Measurements from ENCODE around the gene PRDM11. TPM values are rescaled to one million over a fixed set of nuclear protein-coding genes. Genes with fewer than 3 reads are reported as not detected.

The PRDM11 gene
- total RNA-seq, 1 experiment from 2014 or later = 4.0 TPM

GRCh38 chr11:45154276-45154675, 7.8 kb downstream of the PRDM11 start:
- BruUV-seq (replicated peaks) = no TSS peak
- Mint-ChIP-seq H3K27me3 (ENCODE audit: insufficient read depth, unreplicated experiment) (no peaks in the 10 kb centered on the region), H3K4me3 (ENCODE audit: unreplicated experiment) (no peak overlapping the region), H3K4me1 (ENCODE audit: insufficient read depth, unreplicated experiment) (peaks cover 13% of the 10 kb centered on the region), H3K36me3 (ENCODE audit: insufficient read depth, unreplicated experiment) (no peaks in the 10 kb centered on the region), H3K27ac (ENCODE audit: low read depth, unreplicated experiment) (no peak overlapping the region), H3K9me3 (ENCODE audit: unreplicated experiment) (no peaks in the 10 kb centered on the region)
- ChIA-PET POLR2A (interaction anchor here (1.2 kb wide), 1 partner anchor 9 kb away, joined by 3 read pairs; no protein-coding TSS in a partner anchor), CTCF (interaction anchor here (1.1 kb wide), 1 partner anchor 51 kb away, joined by 3 read pairs; no protein-coding TSS in a partner anchor)
- intact Hi-C loops (cut with micrococcal nuclease) = no loop called here
- TF ChIP-seq, protein P1, sequence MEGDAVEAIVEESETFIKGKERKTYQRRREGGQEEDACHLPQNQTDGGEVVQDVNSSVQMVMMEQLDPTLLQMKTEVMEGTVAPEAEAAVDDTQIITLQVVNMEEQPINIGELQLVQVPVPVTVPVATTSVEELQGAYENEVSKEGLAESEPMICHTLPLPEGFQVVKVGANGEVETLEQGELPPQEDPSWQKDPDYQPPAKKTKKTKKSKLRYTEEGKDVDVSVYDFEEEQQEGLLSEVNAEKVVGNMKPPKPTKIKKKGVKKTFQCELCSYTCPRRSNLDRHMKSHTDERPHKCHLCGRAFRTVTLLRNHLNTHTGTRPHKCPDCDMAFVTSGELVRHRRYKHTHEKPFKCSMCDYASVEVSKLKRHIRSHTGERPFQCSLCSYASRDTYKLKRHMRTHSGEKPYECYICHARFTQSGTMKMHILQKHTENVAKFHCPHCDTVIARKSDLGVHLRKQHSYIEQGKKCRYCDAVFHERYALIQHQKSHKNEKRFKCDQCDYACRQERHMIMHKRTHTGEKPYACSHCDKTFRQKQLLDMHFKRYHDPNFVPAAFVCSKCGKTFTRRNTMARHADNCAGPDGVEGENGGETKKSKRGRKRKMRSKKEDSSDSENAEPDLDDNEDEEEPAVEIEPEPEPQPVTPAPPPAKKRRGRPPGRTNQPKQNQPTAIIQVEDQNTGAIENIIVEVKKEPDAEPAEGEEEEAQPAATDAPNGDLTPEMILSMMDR (IDR thresholded peaks at IDR 0.05; ENCODE audit: unreplicated experiment) = no peak
- DNase-seq (ENCODE audit: unreplicated experiment) = no peak

- no peak overlapping the region for H3K4me3 Mint-ChIP-seq (ENCODE audit: unreplicated experiment)
- no peaks in the 10 kb centered on the region for H3K27me3 Mint-ChIP-seq (ENCODE audit: insufficient read depth, unreplicated experiment)
- TF ChIP-seq, protein P1 (IDR thresholded peaks at IDR 0.05; ENCODE audit: unreplicated experiment) = no peak
- CTCF ChIA-PET = interaction anchor here (0.6 to 1.1 kb wide), 2 partner anchors 52 to 176 kb away, joined by 3 read pairs; no protein-coding TSS in a partner anchor
- no peaks in the 10 kb centered on the region for H3K36me3 Mint-ChIP-seq (ENCODE audit: insufficient read depth, unreplicated experiment)
- peaks cover 13% of the 10 kb centered on the region for H3K4me1 Mint-ChIP-seq (ENCODE audit: insufficient read depth, unreplicated experiment)
- intact Hi-C loops (cut with micrococcal nuclease) = no loop called here
- H3K27ac Mint-ChIP-seq (ENCODE audit: low read depth, unreplicated experiment) = no peak overlapping the region
- no peaks in the 10 kb centered on the region for H3K9me3 Mint-ChIP-seq (ENCODE audit: unreplicated experiment)
- BruUV-seq (replicated peaks) = no TSS peak
- no peak for DNase-seq (ENCODE audit: unreplicated experiment)
- POLR2A ChIA-PET = no interaction called here
Observed at GRCh38 chr11:45155058-45155551, 8.7 kb downstream of the PRDM11 start.

- TF ChIP-seq, protein P1 (IDR thresholded peaks at IDR 0.05; ENCODE audit: unreplicated experiment) = no peak
- BruUV-seq (replicated peaks) = no TSS peak
- POLR2A ChIA-PET = no interaction called here
- DNase-seq (ENCODE audit: unreplicated experiment) = no peak
- no peaks in the 10 kb centered on the region for H3K36me3 Mint-ChIP-seq (ENCODE audit: insufficient read depth, unreplicated experiment)
- CTCF ChIA-PET = interaction anchor here (0.7 kb wide), 1 partner anchor 119 kb away, joined by 3 read pairs; no protein-coding TSS in a partner anchor
- peaks cover 13% of the 10 kb centered on the region for H3K4me1 Mint-ChIP-seq (ENCODE audit: insufficient read depth, unreplicated experiment)
- no peaks in the 10 kb centered on the region for H3K9me3 Mint-ChIP-seq (ENCODE audit: unreplicated experiment)
- no peaks in the 10 kb centered on the region for H3K27me3 Mint-ChIP-seq (ENCODE audit: insufficient read depth, unreplicated experiment)
- intact Hi-C loops (cut with micrococcal nuclease) = no loop called here
- no peak overlapping the region for H3K27ac Mint-ChIP-seq (ENCODE audit: low read depth, unreplicated experiment)
- H3K4me3 Mint-ChIP-seq (ENCODE audit: unreplicated experiment) = no peak overlapping the region
Observed at GRCh38 chr11:45155627-45156180, 9.3 kb downstream of the PRDM11 start.

- no peaks in the 10 kb centered on the region for H3K27me3 Mint-ChIP-seq (ENCODE audit: insufficient read depth, unreplicated experiment)
- intact Hi-C loops (cut with micrococcal nuclease) = no loop called here
- no TSS peak for BruUV-seq (replicated peaks)
- H3K9me3 Mint-ChIP-seq (ENCODE audit: unreplicated experiment) = no peaks in the 10 kb centered on the region
- peaks cover 13% of the 10 kb centered on the region for H3K4me1 Mint-ChIP-seq (ENCODE audit: insufficient read depth, unreplicated experiment)
- ChIA-PET CTCF (interaction anchor here (0.7 kb wide), 1 partner anchor 118 kb away, joined by 3 read pairs; no protein-coding TSS in a partner anchor), POLR2A (no interaction called here)
- no peaks in the 10 kb centered on the region for H3K36me3 Mint-ChIP-seq (ENCODE audit: insufficient read depth, unreplicated experiment)
- H3K4me3 Mint-ChIP-seq (ENCODE audit: unreplicated experiment) = no peak overlapping the region
- TF ChIP-seq, protein P1 (IDR thresholded peaks at IDR 0.05; ENCODE audit: unreplicated experiment) = no peak
- no peak for DNase-seq (ENCODE audit: unreplicated experiment)
- no peak overlapping the region for H3K27ac Mint-ChIP-seq (ENCODE audit: low read depth, unreplicated experiment)
Observed at GRCh38 chr11:45156201-45156600, 9.8 kb downstream of the PRDM11 start.

Measured in MCF 10A (cell line).